ENCODE measurements around the gene NAV1.

GRCh38 chr1:201499191-201499590 lies 39.7 kb upstream of the NAV1 start:
- TF ChIP-seq POLR2A (IDR thresholded peaks at IDR 0.05) = no peak
- TF ChIP-seq CTCF (IDR thresholded peaks at IDR 0.05) = no peak

All from heart left ventricle (tissue), 13 donors.